Astrocyte (in vitro differentiated cells and primary cell): ENCODE measurements around the gene BTBD6.

Source experiments
- EZH2 ChIP-seq: IDR thresholded peaks from 2 replicates; pipeline ENCODE4 v1.6.1; 2012; ENCODE audit warnings: mild to moderate bottlenecking, low read length, inconsistent platforms; ENCODE audit not compliant: insufficient read depth
- TF ChIP-seq, protein P1 (sequence below): IDR thresholded peaks from 2 replicates; pipeline ENCODE4 v1.5.1; 2011; ENCODE audit warnings: low read depth, mild to moderate bottlenecking, inconsistent platforms, low read length, moderate library complexity; ENCODE audit not compliant: insufficient read depth

DNA sequence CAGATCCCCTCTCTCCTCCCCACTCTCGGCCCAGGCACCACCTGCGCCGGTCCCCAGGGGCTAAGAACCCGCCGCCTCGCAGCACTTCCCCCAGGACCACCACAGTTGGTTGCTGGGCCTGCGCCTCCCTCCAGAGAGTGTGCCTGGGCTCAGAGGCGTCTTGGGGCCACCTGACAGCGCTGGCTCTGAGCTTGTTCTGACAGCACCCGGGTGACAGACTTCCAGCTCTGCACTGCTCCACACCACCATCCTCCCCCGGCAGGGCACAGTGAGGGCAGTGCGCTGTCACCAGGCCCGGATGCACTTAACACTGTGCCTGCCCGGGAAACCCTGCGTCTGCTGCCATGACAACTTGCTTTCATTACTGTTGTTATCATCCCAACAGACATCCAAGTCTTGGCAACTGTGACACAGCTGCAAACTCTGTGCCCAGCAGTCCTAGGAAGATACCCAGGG lies 45.8 kb downstream of the BTBD6 start:
- TF ChIP-seq, protein P1, sequence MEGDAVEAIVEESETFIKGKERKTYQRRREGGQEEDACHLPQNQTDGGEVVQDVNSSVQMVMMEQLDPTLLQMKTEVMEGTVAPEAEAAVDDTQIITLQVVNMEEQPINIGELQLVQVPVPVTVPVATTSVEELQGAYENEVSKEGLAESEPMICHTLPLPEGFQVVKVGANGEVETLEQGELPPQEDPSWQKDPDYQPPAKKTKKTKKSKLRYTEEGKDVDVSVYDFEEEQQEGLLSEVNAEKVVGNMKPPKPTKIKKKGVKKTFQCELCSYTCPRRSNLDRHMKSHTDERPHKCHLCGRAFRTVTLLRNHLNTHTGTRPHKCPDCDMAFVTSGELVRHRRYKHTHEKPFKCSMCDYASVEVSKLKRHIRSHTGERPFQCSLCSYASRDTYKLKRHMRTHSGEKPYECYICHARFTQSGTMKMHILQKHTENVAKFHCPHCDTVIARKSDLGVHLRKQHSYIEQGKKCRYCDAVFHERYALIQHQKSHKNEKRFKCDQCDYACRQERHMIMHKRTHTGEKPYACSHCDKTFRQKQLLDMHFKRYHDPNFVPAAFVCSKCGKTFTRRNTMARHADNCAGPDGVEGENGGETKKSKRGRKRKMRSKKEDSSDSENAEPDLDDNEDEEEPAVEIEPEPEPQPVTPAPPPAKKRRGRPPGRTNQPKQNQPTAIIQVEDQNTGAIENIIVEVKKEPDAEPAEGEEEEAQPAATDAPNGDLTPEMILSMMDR, result no peak
- no peak for TF ChIP-seq EZH2
